ENCODE data around the gene VPS8. TPM values are rescaled to one million over a fixed set of nuclear protein-coding genes. Genes with fewer than 3 reads are reported as not detected.
"Not testable (repeated sequence)": the region's sequence is repeated elsewhere in the genome, so short reads cannot be mapped to it uniquely, and the experiment has no call there.

VPS8 gene
- total RNA-seq, 1 donor from 2014 or later: 38.9 TPM

- DNase-seq (ENCODE audit: low read depth in 2 of 2): no peak
Measured at GRCh38 chr3:184918750-184919149, 106.8 kb downstream of the VPS8 start.

DNA sequence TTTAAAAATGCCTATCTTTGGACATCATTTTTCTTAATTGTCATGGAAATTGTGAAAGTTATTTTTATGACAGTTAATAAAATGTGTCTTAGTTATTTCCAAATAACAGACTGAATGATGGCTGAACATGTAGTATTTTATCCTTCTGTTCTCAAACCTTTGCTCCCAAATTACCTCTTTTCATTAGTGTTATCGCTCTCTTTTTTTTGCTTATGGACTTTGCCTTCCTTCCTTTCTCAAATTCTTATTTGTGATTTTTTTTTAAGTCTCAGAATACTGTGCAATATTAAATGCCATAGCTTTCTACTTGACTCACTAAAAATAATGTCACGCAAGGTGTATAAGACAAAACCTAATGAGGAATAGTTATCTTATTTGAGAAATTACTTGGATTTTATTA is 107.7 kb downstream of the VPS8 start:
- no peak for DNase-seq (ENCODE audit: low read depth in 2 of 2)

DNA sequence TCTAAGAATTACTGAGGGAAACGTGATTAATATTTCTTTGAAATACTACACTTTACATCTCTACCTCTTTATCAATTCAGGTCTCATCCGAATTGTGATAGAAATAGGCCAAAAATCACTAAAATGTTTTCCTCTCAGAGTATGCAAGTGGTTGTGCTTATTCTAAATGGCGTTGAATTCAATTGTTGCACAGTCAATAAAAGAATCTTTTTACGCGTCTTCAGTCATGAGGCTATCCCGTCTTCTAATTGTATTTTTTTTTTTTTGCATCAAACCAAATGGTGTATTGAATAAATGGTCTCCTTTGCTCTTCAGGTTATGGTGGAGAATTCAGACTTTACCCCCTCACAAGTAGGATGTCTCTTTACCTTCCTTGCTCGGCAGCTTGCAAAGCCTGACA is 112.6 kb downstream of the VPS8 start:
- DNase-seq (ENCODE audit: low read depth in 2 of 2): no peak

GRCh38 chr3:184927796-184928315 is 115.9 kb downstream of the VPS8 start:
- DNase-seq (ENCODE audit: low read depth in 2 of 2): no peak

- DNase-seq (ENCODE audit: low read depth in 2 of 2): no peak
Measured at GRCh38 chr3:184932777-184933176, 120.8 kb downstream of the VPS8 start.

DNA sequence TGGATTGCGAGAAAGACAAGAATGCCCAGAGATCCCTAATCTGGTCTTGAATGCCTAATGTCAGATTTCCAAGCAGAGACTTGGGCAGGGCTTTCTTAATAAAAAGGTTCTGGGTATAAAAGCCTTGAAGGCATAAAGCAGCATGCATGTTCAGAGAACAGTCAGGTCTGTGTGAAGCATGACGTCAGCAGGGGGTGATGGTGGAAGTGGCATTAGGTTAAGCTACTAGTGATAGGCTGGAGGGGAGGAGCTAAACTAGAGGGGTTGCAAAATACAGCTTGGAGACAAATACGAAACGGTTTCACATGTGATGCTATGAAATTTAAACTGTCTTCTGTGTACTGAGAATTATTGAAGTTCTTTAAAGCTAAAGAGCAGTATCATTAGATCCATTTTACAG is 125.6 kb downstream of the VPS8 start:
- no peak for DNase-seq (ENCODE audit: low read depth in 2 of 2)

DNA sequence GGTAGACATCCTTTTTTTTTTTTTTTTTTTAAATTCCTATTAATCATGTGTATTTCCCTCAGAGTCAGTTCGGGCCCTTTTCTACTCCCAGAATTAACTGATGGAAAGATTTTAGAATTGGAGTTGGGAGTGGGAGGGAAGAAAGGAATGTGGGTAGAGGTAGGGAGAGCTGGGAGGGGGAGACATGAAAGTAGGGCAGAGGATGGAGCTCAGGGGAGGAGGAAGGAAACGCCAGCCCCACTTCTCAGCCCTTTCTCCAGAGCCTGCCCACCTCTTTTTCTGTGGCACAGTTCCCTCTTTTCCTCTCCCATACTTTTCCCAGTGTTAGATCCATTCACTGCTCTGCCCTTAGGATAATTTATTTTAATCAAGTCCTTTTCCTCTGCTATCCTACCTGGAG is 129.4 kb downstream of the VPS8 start:
- DNase-seq (ENCODE audit: low read depth in 2 of 2): no peak

- DNase-seq (ENCODE audit: low read depth in 2 of 2): no peak
Measured at GRCh38 chr3:184942735-184943134, 130.8 kb downstream of the VPS8 start.

- DNase-seq (ENCODE audit: low read depth in 2 of 2): no peak
Measured at GRCh38 chr3:184944241-184944640, 132.3 kb downstream of the VPS8 start.

DNA sequence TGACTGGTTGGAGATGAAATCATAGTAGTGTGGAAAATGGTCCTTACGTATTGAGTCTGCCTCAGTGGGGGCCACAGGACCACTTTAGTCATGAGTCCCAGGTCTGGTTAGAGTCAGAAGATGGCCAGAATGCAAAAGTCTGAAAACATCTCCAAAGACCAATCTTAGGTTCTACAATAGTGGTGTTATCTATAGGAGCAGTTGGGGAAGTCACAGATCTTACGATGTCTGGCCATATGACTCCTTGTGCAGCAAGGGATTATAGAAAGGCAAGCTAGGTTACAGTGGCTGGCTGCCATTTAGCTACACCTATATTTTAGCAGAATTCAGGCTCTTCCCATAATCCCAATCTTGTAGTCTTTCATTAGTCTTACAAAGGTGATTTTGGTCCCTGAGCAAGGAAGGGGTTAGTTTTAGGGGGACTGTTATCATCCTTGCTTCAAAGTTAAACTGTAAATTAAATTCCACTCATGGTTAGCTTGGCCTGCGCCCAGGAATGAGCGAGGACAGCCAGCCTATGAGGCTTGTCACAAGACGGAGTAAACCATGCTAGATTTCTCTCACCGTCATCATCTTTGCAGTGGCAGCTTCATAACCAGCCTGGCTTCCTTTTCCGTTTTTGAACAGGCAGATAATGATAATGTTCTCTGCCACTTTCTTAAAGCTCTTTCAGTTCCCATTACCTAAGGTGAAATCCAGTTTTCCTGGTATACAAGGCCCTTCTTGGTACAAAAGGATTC is 134.1 kb downstream of the VPS8 start:
- DNase-seq (ENCODE audit: low read depth in 2 of 2): no peak

DNA sequence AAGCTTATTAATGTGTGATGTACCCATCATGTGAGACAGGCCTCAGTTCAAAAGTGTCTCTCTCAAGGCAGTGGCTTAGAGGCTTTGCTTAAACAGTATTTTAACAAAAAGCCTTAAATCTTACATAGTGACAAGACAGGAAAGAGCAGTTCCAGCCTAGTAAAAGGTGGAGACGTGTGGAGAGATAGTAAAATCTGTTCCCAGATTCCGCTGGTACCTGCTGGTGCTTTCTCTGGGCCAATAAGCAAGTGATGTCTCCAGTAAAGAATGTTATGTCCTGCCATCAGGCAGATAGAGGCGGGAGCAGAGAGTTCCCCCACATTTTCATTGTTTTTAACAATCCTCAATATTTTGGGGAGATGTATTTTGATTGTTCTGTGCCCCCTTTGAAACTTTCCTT is 135.0 kb downstream of the VPS8 start:
- no peak for DNase-seq (ENCODE audit: low read depth in 2 of 2)

DNA sequence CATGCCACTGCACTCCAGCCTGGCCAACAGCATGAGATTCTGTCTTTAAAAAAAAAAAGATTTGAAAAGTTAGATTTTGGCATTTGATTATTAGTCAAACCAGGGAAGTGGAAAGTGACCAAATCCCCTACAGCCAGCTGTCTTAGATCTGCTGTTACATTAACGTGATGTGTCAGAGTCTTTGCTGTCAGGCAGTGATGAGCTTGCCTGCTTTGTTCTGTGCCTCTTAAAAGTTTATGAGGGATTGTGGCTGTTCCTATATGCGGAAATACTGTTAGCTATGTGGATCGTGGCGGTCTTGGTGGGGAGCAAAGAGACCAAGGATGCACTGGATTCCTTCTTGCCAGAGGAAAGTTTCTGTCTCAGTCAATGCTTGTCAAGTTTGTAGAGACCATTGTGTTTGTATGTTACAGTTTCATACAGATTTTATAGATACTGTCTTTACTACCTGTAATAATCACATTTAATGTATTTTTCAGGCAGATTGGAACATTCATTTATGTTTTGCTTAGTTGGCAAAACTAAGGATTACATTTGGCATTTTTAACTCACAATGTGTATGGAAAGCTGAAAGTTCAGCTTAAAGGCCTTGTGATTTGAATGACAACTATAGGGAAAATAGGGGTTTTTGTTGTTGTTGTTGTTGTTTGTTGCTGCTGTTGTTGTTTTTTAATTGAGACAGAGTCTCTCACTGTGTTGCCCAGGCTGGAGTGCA is 137.4 kb downstream of the VPS8 start:
- no peak for DNase-seq (ENCODE audit: low read depth in 2 of 2)

GRCh38 chr3:184950816-184951215 is 138.8 kb downstream of the VPS8 start:
- DNase-seq (ENCODE audit: low read depth in 2 of 2): not testable (repeated sequence)

GRCh38 chr3:184952671-184953070 is 140.7 kb downstream of the VPS8 start:
- DNase-seq (ENCODE audit: low read depth in 2 of 2): no peak

- no peak for DNase-seq (ENCODE audit: low read depth in 2 of 2)
Measured at GRCh38 chr3:184953401-184953800, 141.4 kb downstream of the VPS8 start.

GRCh38 chr3:184954251-184954650 is 142.3 kb downstream of the VPS8 start:
- DNase-seq (ENCODE audit: low read depth in 2 of 2): no peak

DNA sequence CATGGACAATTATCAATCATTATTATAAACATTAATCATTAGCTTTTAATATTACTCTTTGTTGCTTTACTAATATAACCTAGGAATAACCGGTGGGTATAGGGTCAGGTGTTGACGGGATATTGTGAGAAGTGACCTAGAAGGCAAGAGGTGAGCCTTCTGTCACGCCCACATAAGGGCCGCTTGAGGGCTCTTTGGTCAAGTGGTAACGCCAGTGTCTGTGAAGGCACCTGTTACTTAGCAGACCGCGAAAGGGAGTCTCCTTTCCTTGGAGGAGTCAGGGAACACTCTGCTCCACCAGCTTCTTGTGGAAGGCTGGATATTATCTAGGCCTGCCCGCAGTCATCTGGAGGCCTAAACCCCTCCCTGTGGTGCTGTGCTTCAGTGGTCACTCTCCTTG is 142.9 kb downstream of the VPS8 start:
- not testable (repeated sequence) for DNase-seq (ENCODE audit: low read depth in 2 of 2)

GRCh38 chr3:184965639-184966430 is 153.9 kb downstream of the VPS8 start:
- no peak for DNase-seq (ENCODE audit: low read depth in 2 of 2)

DNA sequence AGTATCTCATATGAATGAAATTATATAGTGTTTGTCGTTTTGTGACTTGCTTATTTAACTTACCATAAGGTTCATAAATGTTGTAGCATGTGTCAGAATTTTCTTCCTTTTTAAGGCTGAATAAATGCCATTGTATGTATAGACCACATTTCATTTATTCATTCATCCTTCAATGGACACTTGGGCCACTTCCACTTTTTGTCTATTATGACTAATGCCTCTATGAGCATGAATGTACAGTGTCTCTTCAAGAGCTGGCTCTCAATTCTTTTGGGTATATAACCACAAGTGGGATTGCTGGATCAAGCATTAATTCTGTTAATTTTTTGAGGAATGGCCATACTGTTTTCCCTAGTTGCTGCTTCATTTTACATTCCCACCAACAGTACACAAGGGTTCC is 156.1 kb downstream of the VPS8 start:
- DNase-seq (ENCODE audit: low read depth in 2 of 2): no peak

- DNase-seq (ENCODE audit: low read depth in 2 of 2): no peak
Measured at GRCh38 chr3:184970186-184970585, 158.2 kb downstream of the VPS8 start.

DNA sequence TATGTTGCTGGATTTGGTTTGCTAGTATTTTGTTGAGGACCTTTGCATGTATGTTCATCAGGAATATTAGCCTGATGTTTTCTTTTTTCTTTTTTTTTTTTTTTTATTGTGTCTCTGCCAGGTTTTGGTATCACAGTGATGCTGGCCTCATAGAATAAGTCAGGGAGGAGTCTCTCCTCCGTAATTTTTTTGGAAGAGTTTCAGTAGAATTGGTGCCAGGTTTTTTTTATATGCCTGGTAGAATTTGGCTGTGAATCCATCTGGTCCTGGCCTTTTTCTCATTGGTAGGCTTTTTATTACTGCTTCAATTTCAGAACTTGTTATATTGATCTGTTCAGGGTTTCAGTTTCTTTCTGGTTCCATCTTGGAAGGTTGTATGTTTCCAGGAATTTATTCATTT is 165.8 kb downstream of the VPS8 start:
- DNase-seq (ENCODE audit: low read depth in 2 of 2): no peak

DNA sequence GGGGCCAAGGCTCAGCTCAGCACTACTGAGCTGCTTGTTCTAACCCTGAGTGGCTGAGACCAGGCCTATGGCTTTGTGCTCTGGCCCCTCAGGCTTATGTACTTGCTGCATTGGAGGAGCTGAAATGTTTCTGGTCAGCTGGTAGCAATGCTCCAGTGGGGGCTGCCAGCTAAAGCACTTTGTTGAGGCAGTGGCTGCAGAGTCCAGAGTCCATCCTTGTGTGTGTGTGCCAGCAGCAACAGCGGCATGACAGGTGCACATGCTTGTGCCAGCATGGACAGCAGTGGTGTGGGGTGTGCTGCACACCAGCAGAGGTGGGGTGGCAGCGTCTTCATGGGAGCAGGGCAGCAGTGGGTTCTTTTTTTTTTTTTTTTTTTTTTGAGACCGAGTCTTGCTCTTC is 169.1 kb downstream of the VPS8 start:
- DNase-seq (ENCODE audit: low read depth in 2 of 2): no peak
